PFSK-1 (cell line): ENCODE measurements around the gene PHACTR3.

Experiments
- POLR2AphosphoS5 ChIP-seq: IDR thresholded peaks from 2 replicates; pipeline ENCODE4 v1.6.1; 2012; ENCODE audit warnings: low read depth, mild to moderate bottlenecking, control low read depth, low read length, moderate library complexity
- SIN3A ChIP-seq: IDR thresholded peaks from 2 replicates; pipeline ENCODE4 v1.6.1; 2012; ENCODE audit warnings: mild to moderate bottlenecking, low read length, moderate library complexity, borderline replicate concordance; ENCODE audit not compliant: insufficient read depth
- TAF1 ChIP-seq: IDR thresholded peaks from 2 replicates; pipeline ENCODE4 v1.6.1; 2012; ENCODE audit warnings: low read length, control low read depth, borderline replicate concordance; ENCODE audit not compliant: insufficient read depth

DNA sequence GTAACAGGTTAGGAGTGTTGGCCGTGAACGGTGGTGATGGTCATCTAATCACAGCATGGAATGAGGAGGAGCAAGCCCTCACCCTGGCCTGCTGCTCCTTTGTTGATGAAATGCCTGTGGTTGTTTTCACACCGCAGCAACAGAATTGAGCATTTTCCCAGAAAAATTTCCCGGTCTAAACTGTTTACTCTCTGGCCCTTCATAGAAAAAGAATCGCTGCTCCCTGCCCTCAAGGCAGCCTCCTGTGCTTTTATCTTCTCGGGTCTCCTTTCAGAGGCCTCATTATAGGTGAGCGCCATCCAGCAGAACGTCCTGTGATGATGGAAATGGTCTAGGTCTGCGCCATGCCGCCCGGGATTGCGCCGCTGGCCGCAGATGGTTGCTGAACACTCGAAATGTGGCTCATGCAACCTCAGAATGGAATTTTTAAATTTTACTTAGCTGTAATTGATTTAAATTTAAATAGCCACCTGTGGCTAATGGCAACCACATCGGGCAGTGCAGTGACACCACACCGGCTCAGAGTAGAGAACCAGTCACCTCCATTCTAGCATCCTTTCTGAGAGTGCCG is 30.2 kb downstream of the PHACTR3 start:
- TF ChIP-seq SIN3A (no peak), TAF1 (no peak), POLR2AphosphoS5 (no peak)
